Activated CD4-positive, alpha-beta T cell treated with anti-CD3 and anti-CD28 coated beads for 24 hours (primary cell): ENCODE measurements around the gene HOXC13.

Experiments
- DNase-seq, 2 donors: peaks; one replicate each; pipeline ENCODE4 v3.0.0-alpha.2; 2020; ENCODE audit warnings: low read depth in 2 of 2

Gene HOXC13, protein sequence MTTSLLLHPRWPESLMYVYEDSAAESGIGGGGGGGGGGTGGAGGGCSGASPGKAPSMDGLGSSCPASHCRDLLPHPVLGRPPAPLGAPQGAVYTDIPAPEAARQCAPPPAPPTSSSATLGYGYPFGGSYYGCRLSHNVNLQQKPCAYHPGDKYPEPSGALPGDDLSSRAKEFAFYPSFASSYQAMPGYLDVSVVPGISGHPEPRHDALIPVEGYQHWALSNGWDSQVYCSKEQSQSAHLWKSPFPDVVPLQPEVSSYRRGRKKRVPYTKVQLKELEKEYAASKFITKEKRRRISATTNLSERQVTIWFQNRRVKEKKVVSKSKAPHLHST

GRCh38 chr12:53938326-53939140, at the start of gene HOXC13:
Gene HOXC13, plus strand, starts transcription at chr12:53938831. Its CDS starts 76 bp downstream, at chr12:53938907.
- peak; percentile 31 to 44 for DNase-seq

DNA sequence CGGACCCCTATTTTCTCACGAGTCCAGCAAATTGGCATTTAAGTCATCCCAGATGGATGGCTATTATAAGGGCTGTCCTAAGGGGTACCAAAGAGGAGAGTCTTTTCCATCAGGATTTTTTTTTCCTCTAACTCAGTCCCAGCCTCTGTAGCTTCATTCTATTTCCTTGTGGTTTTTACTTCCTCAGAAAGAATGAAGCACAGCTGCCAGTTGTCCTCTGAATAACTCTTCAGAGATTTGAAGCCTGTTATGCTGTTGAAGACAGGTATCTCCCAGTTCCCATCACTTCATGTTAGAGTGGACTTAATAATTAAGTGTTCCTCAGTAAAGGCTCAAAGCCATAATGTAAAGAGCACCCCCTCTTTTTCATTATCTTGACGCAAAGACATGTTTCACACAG, 48.5 kb upstream of the HOXC13 start:
- DNase-seq: no peak

- DNase-seq: no peak
These were observed 45.8 kb upstream of the HOXC13 start for GRCh38 chr12:53892762-53893395.

- no peak for DNase-seq
These were observed 39.4 kb upstream of the HOXC13 start for GRCh38 chr12:53899230-53899629.

DNA sequence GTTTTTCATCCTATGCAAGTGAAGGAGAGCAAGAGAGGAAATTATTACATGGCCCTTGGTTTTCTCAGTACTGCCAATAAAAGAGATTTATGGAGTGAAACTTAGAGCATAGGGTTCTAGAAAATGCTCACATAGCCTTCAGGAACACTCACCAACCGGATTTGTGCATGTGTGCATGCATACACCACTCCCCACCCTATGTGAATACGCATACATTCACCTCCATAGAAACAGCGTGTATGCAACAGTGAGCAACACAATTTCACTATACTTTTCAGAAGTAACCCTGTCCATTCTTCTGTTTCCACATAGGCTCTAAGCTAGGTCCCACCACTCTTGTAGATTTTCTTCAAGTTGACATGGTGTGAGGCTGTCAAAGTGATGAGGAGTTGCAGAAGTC, 31.5 kb upstream of the HOXC13 start:
- DNase-seq: no peak

- no peak for DNase-seq
These were observed 21.6 kb upstream of the HOXC13 start for GRCh38 chr12:53916788-53917655.

DNA sequence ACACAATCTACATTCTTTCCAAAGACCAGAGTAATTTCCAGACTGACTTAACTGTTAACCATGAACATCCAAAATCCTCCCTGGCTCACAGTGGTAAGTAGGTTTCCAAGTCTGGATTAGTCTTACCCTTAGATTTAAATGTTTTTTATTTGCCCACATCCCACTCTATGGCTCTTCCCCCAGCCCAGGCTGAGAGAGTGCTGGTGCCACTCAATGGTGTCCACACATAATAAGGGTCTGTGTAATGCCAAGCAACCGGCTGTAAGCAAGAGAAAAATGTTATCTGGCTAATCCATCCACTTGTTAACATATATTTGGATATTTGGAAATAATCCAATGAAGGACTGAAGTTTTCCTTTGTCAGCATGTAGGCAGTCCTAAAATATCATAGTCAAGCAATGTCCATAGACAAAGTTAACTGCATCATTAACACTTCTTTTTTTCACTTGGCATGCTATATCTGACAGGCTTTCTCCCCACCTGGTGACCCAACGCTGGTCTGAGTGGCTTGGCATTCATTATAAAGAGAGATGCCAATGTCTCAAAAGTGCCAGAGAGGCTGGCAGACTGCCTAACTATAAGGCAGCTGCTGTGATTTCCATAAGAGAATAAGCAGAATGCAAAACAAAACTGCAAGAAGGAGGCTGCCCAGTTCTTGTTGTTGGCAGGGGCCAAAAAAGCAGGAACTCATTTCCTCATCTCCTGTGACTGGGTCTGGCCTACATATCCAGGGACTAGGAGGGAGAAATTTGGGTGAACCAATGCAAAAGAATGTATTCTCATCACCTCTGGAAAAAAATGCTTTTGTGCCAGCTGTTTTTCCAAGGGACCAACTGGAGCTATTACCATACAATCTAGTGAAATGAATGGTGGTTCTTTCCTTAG, 13.9 kb upstream of the HOXC13 start:
- DNase-seq: no peak

DNA sequence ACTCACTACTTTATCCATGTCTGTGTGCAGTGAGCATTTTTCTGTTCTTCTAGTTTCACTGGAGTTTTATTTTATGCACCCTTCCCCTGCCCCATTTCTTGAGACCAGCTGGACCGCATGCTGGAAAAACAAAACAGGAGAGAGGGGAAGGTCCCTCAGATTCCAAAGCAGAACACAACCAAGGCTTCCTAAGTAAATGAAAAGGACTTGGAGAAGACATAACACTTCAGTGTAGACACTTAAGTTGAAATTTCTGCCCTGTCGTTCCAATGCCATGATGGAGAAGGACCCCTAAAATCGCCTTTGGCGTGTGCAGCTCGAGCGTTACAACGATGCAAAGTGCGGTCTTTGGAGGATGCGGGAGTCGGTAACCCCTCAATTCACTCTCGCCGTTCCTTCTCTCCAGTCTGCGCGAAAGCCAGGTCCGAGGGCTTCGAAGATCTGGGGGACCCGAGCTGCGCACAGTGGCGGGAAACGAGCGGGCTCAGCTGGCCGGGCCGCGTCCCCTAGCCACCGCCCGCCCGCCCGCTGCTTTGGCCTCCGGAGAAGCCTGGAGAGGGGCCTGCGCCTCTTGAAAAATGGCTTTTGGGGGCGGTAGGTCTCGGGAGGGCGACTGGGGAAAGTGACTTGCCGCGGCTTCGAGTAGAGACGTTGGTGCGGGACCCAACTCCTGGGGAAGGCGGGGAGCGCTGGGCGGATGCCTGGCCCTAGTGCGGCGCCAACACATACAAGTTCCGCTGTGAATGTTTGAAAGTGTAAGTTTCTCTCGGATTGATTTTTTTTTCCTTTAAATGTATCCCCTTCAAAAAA, 11.2 kb upstream of the HOXC13 start:
- no peak for DNase-seq

GRCh38 chr12:53928054-53928835, 10.4 kb upstream of the HOXC13 start:
- DNase-seq: no peak

GRCh38 chr12:53929527-53929926, 9.1 kb upstream of the HOXC13 start:
- no peak for DNase-seq

- DNase-seq: no peak
These were observed 7.9 kb upstream of the HOXC13 start for GRCh38 chr12:53930591-53931255.

GRCh38 chr12:53931844-53932581, 6.6 kb upstream of the HOXC13 start:
- no peak for DNase-seq

GRCh38 chr12:53932915-53933314, 5.7 kb upstream of the HOXC13 start:
- DNase-seq: no peak

DNA sequence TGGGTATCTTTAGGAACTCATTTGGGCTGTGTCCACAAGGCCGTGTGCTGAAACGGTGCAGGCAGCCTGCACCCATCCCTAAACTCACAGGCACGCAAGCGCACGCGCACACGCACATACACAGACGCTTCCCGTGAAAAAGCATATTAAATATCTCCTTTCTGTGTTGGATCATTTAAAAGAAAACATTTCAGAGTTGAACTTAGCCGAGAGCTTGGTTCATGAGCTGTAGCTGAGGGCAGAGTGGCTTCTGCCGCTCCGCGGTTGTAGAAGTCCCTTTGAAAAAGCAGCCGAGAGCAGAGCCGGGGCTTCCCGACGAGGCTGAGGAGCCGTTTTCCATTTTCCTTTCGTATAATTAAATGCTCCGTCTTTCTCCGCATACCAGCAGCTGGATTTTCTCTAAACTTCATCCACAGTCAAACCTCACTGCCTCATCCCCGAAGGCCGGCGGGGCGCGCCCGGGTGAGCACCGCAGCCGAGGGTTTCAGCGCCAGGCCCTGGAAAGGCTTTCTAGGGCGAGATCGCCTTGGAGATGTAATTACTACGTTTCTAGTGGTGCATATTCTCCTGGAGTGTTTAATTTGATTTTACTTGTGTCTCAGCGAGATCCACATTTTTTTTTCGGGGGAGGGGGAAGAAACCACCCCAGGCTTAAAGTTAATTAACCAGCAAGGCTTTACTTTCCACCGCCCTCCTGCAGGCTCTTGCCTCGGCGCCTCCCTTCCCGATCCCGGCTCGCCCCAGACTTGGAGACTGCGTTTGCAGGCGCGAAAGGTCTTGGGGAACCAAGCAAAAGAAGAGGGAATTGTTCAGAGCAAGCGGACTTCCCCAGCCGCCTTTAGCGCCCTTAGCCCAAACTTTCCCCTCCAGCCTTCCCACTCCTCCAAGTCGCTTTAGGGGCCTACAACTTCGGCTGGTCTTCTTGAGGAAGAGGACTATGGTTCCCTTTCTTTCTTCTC, 3.0 kb upstream of the HOXC13 start:
- no peak for DNase-seq

DNA sequence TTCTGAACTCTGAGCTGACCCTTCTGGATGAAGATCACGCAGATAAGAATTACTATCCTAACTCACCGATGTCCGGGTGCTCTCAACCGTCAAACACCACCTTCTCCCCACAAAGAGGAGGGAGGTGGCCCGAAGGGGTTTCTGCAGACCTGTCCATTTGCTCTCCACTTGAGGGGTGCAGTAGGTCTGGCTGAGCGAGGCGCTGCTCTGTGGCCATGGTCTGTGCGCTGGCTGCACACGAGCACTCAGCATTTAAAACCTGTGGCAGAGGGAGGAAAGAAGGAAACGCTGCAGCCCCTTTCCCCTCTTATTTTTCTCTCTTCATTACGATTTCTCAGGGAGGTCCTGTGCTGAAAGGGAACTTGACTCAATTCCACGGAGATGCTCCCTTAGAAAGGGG, 1.5 kb upstream of the HOXC13 start:
- no peak for DNase-seq

- no peak for DNase-seq
These were observed 870 bp upstream of the HOXC13 start for GRCh38 chr12:53937596-53938325.
